Erythroblast (primary cell): Measurements from ENCODE around the gene TNS1.

Experiments
- GATA1 ChIP-seq: IDR thresholded peaks from 2 replicates; pipeline ENCODE4 v1.6.1; 2011; ENCODE audit warnings: low read depth, mild to moderate bottlenecking, control low read depth, low read length, moderate library complexity
- POLR2A ChIP-seq: IDR thresholded peaks from 2 replicates; pipeline ENCODE4 v1.6.1; 2011; ENCODE audit warnings: mild to moderate bottlenecking, low read length

DNA sequence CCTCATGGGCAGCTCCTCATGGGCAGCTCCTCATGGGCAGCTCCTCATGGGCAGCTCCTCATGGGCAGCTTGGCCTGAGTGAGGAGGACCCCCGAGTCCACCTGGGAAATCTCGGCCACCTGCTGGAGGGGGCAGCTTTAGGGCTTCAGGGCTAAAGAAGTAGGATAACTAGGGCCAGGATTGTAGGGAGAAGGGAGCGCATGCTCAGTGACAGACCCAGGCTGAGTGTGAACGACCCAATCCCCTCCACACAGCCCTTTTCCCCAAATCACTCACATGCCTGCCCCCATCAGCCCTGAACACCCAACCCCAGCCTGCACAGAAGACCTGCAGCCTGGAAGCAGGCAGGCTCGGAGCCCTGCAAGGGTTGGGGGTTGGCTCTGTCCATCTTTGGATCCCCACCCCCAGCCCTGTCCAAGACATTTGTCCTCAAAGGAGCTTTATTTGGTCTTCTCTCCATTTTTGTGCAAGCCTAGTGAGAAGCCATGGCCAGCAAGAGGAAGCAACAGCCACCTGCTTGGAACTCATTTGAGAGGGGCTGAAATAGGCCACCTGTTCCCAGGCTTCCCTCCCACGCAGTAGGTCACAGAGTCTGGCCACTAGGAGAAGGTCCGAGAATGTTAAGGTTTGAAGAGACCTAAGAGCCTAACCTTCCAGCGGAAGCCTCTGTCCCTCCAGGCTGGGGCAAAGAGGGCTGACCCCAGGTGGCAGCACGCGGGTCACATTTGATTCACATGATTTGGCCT, 249.9 kb downstream of the TNS1 start:
- TF ChIP-seq POLR2A (no peak), GATA1 (no peak)
